DND-41 (cell line): ENCODE measurements around the gene TCEA3.

Experiments used
- EZH2 ChIP-seq: IDR thresholded peaks from 3 replicates; pipeline ENCODE4 v1.6.1; 2012; ENCODE audit warnings: borderline replicate concordance, low read depth, mild to moderate bottlenecking, moderate library complexity, low read length, inconsistent platforms; ENCODE audit not compliant: severe bottlenecking
- TF ChIP-seq, protein P1 (sequence below): IDR thresholded peaks from 2 replicates; pipeline ENCODE4 v1.5.1; 2012; ENCODE audit warnings: borderline replicate concordance, low read length, moderate library complexity, mild to moderate bottlenecking; ENCODE audit not compliant: poor library complexity, severe bottlenecking; ENCODE audit errors: extremely low read depth

DNA sequence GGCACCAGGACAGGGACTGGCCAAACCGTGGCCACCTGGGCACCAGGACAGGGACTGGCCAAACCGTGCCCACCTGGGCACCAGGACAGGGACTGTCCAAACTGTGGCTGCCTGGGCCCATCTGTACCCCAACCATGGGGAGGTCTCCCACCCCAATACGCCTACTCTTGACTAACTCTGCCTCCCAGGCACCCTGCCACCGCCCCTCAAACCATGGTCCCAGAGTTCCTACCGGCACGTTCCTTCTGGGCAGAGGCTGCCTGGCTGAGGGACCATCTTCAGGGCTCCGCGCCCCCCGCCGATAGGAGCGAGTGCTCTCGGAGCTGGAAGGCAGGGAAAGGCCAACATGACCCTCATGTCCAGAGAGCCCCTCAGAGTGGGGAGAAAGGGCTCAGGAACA lies 6.3 kb upstream of the TCEA3 start:
- TF ChIP-seq, protein P1, sequence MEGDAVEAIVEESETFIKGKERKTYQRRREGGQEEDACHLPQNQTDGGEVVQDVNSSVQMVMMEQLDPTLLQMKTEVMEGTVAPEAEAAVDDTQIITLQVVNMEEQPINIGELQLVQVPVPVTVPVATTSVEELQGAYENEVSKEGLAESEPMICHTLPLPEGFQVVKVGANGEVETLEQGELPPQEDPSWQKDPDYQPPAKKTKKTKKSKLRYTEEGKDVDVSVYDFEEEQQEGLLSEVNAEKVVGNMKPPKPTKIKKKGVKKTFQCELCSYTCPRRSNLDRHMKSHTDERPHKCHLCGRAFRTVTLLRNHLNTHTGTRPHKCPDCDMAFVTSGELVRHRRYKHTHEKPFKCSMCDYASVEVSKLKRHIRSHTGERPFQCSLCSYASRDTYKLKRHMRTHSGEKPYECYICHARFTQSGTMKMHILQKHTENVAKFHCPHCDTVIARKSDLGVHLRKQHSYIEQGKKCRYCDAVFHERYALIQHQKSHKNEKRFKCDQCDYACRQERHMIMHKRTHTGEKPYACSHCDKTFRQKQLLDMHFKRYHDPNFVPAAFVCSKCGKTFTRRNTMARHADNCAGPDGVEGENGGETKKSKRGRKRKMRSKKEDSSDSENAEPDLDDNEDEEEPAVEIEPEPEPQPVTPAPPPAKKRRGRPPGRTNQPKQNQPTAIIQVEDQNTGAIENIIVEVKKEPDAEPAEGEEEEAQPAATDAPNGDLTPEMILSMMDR = no peak
- no peak for TF ChIP-seq EZH2
